ENCODE results near the gene PLCXD1. TPM values are rescaled to one million over a fixed set of nuclear protein-coding genes. Genes with fewer than 3 reads are reported as not detected.

PLCXD1 gene, protein sequence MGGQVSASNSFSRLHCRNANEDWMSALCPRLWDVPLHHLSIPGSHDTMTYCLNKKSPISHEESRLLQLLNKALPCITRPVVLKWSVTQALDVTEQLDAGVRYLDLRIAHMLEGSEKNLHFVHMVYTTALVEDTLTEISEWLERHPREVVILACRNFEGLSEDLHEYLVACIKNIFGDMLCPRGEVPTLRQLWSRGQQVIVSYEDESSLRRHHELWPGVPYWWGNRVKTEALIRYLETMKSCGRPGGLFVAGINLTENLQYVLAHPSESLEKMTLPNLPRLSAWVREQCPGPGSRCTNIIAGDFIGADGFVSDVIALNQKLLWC
- 22.1 TPM for total RNA-seq

DNA sequence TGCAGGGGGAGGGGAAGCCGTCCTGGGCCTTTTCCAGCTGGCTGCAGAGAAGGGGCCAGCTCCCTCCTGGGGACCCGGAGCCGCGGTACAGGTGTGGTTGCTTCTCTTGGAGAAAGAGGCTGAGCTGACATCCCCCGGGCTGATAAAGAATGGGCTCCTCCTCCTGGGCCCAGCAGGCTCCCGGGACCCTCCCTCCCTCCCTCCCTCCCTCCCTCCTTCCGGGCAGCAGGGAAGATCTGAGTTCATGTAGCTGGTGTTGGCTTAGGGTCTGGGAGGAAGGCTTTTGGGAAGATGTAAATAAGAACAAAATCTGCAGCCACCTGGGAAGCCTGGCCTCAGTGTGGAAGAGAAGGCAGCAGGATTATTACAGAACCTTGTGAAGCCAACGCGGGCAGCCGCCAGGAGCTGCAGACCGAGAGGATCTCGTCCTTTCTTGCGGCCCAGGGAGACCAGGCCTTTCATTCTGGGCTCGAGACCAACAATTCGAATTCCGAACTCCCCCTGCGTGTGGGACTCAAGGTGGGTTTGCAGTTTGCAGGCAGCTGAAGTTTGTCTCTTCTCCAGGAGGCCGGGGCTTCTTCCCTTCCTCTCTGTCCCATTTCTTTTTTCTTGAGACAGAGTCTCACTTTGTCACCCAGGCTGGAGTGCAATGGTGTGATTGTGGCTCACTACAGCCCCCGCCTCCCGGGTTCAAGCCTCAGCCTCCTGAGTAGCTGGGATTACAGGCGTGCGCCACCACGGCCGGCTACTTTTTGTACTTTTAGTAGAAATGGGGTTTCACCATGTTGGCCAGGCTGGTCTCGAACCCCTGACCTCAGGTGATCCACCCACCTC lies at the start of gene PLCXD1:
Gene PLCXD1, plus strand, starts transcription at position 216 of the 834 bp plus-strand sequence. CDS start 2,807 bp downstream, outside the sequence.

DNA sequence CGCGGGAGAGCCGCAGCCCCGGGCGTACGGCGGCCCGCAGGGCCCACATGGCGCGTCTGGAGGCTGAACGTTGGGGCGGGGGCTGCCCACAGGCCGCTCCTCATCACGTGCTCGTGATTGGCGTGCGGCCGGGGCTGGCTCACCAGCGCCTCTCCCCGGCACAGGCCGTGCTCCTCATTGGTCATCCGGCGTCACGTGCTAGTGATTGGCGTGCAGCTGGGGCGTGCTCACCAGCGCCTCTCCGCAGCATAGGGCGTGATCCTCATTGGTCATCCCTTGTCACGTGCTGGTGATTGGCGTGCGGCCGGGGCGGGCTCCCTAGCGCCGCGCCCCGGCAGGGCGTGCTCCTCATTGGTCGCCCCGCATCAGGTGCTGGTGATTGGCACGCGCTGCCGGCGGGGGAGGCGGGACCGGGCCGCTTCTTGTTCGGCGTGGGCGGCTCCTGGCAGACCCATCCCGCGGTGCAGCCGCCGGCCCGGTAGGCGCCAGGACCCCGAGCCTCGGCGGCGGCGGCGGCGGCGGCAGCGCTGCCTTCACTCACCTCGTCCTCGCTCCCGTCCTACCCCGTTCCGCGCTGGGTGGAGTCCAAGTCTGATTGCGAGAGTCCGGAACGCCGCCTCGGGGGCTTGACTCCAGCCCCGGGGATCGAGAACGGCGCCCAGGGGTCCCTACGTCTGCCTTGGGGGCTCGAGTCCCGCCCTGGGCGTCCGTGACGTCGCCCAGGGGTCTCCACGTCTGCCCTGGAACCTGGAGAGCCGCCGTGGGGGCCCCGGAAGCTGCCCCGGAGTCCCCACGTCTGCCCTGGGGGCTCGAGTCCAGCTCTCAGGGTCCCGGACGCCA lies 37.8 kb downstream of the PLCXD1 start, which contains the start of gene GTPBP6:
Gene GTPBP6, minus strand, starts transcription at position 58 of the 840 bp plus-strand sequence. Its CDS starts 9 bp downstream, at position 49.

Other genes with a start within 250 kb of the PLCXD1 start
- 29.2 TPM for gene GTPBP6, start 37.4 kb downstream of the PLCXD1 start, total RNA-seq
- gene PPP2R3B, start 105.5 kb downstream of the PLCXD1 start, total RNA-seq: 69.5 TPM

Measured in metanephros (tissue), 1 donor.